HL-60/S4 treated with phorbol 12-myristate 13-acetate at 8.2 ng/mL for 4 days and 3 days (cell line): ENCODE results near the gene BRME1.

Source experiments
- in situ Hi-C: fragments of 300-500 bp; cut with MboI; formaldehyde crosslinking; loops from 2 replicates; pipeline ENCODE4 v1.15.0; 2022; ENCODE audit warnings: low sequenced_read_pairs

BRME1 gene

DNA sequence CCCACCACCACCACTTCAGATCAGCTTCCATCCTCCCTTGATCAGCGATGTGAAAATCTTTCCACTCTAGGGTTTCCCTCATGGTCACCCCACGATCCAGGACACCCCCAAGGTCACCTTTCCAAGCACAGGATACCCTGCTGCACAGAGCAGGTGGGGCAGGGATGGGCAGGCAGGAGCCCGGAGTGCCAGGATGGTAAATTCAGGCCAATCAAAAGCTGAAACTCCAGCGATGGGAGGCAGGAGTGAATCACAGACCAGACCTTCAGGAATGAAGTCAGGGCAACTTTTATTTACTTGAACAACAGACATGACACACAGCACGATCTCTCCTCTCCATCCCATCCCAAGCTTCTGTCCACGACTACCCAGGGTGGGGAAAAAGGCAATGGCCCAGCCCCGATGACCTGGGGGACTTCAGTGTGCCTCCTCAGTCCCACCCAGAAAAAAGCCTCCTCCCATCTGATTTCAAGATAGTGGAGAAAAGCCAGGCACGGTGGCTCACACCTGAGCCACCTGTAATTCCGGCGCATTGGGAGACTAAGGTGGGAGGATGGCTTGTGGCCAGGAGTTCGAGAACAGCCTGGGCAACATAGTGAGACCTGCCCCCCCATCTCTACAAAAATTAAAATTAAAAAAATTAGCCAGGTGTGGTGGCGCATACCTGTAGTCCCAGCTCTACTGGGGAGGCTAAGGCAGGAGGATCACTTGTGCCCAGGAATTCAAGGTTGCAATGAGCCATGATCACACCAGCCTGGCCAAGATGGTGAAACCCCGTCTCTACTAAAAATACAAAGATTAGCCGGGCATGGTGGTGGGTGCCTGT, 71.5 kb downstream of the BRME1 start:
- in situ Hi-C loops: no loop called here

DNA sequence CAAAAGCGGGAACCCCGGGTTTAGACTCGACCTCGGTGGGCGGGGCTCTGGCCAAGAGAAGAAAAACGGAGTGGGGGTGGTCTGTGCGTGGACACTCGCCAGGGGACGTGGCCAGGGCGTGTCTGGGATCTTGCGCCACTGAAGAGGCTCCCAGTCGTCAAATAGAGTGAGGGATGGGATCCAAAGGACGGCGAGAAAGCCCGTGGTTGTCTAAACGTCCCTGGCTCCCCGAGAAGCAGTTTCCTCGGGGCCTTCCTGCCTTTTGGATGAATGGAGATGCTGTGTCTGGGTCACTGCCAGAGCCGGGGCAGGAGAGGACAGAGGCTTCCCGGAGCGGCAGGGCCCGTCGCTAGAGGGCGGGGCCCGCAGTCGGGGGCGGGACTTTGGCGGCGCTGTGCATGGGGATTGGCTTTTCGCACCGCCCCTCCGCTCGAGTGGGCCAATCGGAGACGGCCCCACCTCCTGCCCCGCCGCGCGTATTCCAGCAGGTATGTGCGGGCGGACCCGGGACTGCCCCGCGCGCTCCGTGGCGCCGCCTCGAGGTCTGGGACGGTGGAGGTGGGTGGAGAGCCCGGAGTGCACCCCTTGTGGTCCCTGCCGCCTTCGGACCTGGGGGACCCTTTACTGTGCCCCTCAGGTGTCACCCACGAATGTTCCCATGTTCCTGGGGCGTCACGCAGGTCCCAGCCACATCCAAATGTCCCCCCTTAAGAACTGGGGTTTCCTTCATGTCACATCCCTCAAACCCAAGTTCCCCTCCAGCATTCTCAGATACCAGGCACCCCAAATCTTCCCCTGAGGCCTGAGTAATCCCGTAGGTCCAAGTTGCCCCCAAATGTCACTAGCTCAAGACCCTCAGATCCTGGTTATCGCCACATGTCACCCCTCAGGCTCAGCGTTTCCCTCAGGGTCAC, 72.3 kb downstream of the BRME1 start:
- in situ Hi-C loops: no loop called here
